ENCODE measurements around the gene NCAPG. TPM values are rescaled to one million over a fixed set of nuclear protein-coding genes. Genes with fewer than 3 reads are reported as not detected.

NCAPG gene
- total and polyA plus RNA-seq, 2 of the 4 experiments (the other 2 are of a cell fraction): 10.9 to 26.7 TPM

GRCh38 chr4:17877661-17878060 lies 66.9 kb downstream of the NCAPG start:
- no peaks in the 10 kb centered on the region for H3K9me3 ChIP-seq (ENCODE audit: control insufficient read depth, insufficient read depth, low read length)
- DNase-seq (no peak), ATAC-seq (ENCODE audit: low read depth) (no peak)
- no CpG with 5 or more reads among the region's 5 CpGs for WGBS, 2 experiments (ENCODE audit: extremely low coverage in 2 of 2, insufficient read length in 1 of 2)
- CTCF ChIA-PET: no interaction called here
- no peak overlapping the region for H2BK20ac ChIP-seq (ENCODE audit: low read depth, low read length)
- no peak overlapping the region for H2AK5ac ChIP-seq (ENCODE audit: low read depth, low read length)
- no peaks in the 10 kb centered on the region for H3K9me1 ChIP-seq (ENCODE audit: insufficient read depth, low read length)
- no peak overlapping the region for H4K8ac ChIP-seq (ENCODE audit: low read depth in 2 of 2, low read length in 2 of 2)
- no peaks in the 10 kb centered on the region for H3K36me3 ChIP-seq (ENCODE audit: control insufficient read depth, insufficient read depth, low read length)
- H2BK120ac ChIP-seq (ENCODE audit: low read depth, low read length): no peak overlapping the region
- no peak overlapping the region for H3K14ac ChIP-seq (replicated peaks; ENCODE audit: low read depth, low read length)
- H4K91ac ChIP-seq (ENCODE audit: insufficient read depth, low read depth, low read length): no peak overlapping the region
- H3K79me1 ChIP-seq (ENCODE audit: low read depth in 1 of 2, low read length in 2 of 2): no peaks in the 10 kb centered on the region
- H3K18ac ChIP-seq (ENCODE audit: low read depth, low read length): no peak overlapping the region
- no peak overlapping the region for H3K56ac ChIP-seq (ENCODE audit: extremely low read depth, insufficient read depth, low read length)
- in situ Hi-C loops (cut with MboI; ENCODE audit: low sequenced_read_pairs): no loop called here
- no peak overlapping the region for H2AFZ ChIP-seq (replicated peaks; ENCODE audit: low read length, poor library complexity)
- no peak overlapping the region for H2AK9ac ChIP-seq (replicated peaks; ENCODE audit: low read depth, low read length, poor library complexity)
- TF ChIP-seq FOS (IDR thresholded peaks at IDR 0.05; ENCODE audit: low read depth, low read length): no peak
- no peak overlapping the region for H3K23ac ChIP-seq (ENCODE audit: low read depth, low read length)
- no peak overlapping the region for H2BK5ac ChIP-seq (ENCODE audit: low read depth, low read length, poor library complexity, severe bottlenecking)
- no peaks in the 10 kb centered on the region for H4K20me1 ChIP-seq (ENCODE audit: insufficient read depth, low read length)
- H3K9ac ChIP-seq (ENCODE audit: low read depth, low read length): no peak overlapping the region
- POLR2A ChIA-PET (ENCODE audit: unreplicated experiment): no interaction called here
- intact Hi-C loops (cut with micrococcal nuclease): no loop called here
- H3K4me1 ChIP-seq (ENCODE audit: control insufficient read depth, insufficient read depth, low read length): no peaks in the 10 kb centered on the region
- H3K4me2 ChIP-seq (ENCODE audit: low read depth, low read length): no peak overlapping the region
- H3K27ac ChIP-seq (ENCODE audit: insufficient read depth, low read length): no peak overlapping the region
- no peak overlapping the region for H3K4me3 ChIP-seq (ENCODE audit: insufficient read depth, low read depth, low read length)
- no peak overlapping the region for H2BK15ac ChIP-seq (ENCODE audit: low read depth, low read length)
- dilution Hi-C loops (cut with HindIII; ENCODE audit: low sequenced_read_pairs, unreplicated experiment): no loop called here
- BruUV-seq (replicated peaks): no TSS peak
- no peak overlapping the region for H4K5ac ChIP-seq (ENCODE audit: low read depth, low read length)
- no peak overlapping the region for H3K4ac ChIP-seq (ENCODE audit: low read depth, low read length)
- no peaks in the 10 kb centered on the region for H3K27me3 ChIP-seq (ENCODE audit: control insufficient read depth, insufficient read depth, low read length)
